GM18498 (cell line): ENCODE data around the gene NCOR2.

Experiments
- ATAC-seq: cut with Tn5 transposase; IDR thresholded peaks from one replicate; pipeline ENCODE4 v1.9.1; 2021; ENCODE audit warnings: mild to moderate bottlenecking, moderate library complexity; ENCODE audit not compliant: unreplicated experiment

Gene NCOR2

DNA sequence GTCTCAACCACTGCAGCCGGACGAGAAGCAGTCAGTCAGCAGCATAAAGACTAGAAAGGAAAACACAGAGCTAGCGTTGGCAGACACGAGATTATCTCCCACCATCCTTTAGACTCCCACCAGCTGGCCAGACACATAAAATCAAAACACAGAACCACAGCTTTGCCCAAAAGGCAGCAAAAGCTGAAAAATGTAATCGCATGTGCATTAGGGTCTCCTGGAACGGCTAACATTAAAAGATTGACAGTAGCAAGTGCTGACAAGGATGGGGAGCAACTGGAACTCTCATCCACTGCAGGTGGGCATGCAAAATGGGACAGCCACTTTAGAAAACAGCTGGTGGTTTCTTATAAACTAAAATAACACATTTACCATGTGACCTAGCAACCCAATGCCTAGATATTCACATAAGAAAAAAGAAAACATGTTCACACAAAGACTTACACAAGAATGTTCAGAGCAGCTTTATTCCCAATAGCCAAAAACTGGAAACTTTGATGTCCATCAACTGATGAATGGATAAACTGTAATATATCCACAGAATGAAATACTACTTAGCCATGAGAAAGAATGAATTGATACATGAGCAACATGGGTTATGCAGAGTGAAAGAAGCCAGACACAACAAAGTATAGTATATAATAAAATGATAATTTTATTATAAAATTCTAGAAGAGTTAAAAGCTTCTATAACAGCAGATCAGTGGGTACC lies 37.7 kb downstream of the NCOR2 start:
- ATAC-seq, result no peak

- ATAC-seq, result no peak
Observed at GRCh38 chr12:124527861-124528561, 39.4 kb downstream of the NCOR2 start.

GRCh38 chr12:124525927-124526692 lies 41.3 kb downstream of the NCOR2 start:
- no peak for ATAC-seq

GRCh38 chr12:124525455-124525854 lies 42.0 kb downstream of the NCOR2 start:
- ATAC-seq, result no peak

DNA sequence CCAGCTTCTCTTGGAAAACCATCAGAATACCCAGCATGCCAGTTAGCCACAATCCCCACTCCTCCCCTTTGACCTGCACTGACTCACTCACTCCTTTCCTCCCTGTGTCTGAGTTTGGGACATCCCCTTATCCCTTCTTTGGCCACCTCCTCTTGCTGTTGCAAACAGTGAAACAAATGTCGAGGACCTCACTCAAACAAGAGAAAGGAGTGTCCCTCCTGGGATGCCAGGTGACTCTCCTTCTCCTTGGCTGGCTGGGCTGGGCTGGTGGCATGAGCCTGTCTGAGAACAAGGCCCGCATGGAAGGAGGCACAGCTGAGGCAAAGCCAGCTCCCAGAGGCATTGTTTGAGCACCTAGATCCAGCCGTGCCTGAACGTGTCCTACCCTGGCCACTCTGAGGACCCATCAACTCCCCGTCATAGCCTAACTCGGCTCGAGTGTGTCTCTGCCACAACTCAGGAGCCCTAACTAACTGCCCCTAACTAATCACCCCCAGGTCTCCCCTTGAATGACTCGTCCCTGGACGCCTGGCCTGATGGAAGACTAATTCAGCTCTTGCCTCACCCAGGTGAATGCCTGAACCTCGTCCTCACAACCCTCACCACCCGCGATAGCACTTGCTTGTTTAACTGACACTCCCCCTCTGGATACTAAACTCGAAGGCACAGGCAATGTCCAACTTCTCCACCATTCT lies 43.0 kb downstream of the NCOR2 start:
- no peak for ATAC-seq

GRCh38 chr12:124523071-124523470 lies 44.3 kb downstream of the NCOR2 start:
- ATAC-seq, result no peak

DNA sequence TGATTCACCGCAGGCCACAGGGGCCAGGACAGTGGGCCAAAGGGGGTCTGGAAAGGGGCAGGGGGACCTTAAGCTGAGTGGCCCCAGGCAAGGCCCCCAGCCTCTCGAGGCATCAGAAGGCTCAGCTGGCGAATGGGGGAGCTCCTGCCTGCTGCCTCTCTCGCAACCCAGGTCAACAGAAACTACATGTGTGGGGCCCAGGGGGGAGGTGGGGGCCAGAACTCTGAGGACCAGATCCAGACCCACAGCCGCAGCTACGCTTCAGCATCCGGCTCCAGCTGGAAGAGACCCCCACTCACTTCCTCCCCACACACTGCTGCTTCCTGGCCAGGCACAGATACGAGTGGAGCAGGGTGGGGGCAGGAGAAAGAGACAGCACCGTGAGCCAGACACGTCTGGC lies 46.5 kb downstream of the NCOR2 start:
- ATAC-seq, result no peak

GRCh38 chr12:124520265-124520701 lies 47.1 kb downstream of the NCOR2 start:
- ATAC-seq, result no peak

- no peak for ATAC-seq
Observed at GRCh38 chr12:124519746-124520145, 47.7 kb downstream of the NCOR2 start.

- no peak for ATAC-seq
Observed at GRCh38 chr12:124518051-124518932, 49.1 kb downstream of the NCOR2 start.
